Measurements from ENCODE around the gene DYNLT4.
"Not testable (repeated sequence)": the region's sequence is repeated elsewhere in the genome, so short reads cannot be mapped to it uniquely, and the experiment has no call there.

Gene DYNLT4, protein sequence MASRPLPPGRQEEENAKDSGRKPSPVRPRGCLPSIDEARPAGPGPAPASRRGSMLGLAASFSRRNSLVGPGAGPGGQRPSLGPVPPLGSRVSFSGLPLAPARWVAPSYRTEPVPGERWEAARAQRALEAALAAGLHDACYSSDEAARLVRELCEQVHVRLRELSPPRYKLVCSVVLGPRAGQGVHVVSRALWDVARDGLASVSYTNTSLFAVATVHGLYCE

DNA sequence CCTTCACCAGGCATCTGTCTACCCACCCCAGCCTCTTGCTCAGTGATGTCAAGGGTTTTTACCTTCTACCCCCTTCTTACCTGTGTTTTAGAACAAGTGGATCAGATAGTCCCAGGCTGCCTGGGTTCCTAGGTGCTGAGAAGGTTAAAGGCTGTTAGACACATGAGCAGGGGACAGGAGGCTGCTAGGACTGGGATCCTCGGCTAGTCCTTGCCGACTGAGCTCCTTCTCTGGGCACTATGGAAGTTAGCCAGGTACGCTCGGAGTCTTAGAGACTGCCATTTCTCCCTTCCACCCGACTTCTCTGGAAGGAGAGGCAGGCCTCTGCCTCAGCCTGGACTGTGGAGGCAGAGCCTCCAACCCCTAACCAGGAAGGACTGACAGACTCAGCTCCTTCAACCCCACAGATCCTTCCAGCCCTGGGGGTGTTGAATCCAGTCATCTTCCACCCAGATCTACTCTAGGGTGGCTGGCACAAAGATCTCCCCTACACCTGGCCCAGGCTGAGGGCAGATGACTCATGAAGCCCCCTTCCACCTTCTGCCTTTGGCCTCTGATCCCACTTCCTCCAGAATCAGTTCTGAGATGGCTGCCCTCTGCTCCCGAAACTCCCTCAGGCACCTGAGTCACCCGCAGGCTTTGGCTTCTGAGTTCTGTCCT lies at the start of gene DYNLT4:
Gene DYNLT4, minus strand, starts transcription at position 648 of the 660 bp plus-strand sequence. CDS start 683 bp downstream, outside the sequence.
- DNase-seq = no peak

DNA sequence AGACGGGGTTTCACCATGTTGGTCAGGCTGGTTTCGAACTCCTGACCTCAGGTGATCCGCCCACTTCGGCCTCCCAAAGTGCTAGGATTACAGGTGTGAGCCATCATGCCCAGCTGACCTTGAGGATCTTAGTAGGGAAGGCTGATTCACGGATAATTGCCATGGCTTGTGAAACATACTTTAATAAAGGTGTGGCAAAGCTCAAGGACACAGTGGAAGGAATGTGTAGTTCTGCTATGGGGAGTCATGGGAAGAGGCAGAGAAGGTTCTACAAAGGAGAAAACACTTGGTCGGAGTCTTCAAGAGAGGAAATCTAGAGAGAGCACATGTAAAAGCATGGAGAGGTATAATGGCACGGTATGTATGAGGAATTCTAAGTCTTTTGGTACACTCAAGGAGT lies 48.6 kb upstream of the DYNLT4 start:
- no peak for DNase-seq

DNA sequence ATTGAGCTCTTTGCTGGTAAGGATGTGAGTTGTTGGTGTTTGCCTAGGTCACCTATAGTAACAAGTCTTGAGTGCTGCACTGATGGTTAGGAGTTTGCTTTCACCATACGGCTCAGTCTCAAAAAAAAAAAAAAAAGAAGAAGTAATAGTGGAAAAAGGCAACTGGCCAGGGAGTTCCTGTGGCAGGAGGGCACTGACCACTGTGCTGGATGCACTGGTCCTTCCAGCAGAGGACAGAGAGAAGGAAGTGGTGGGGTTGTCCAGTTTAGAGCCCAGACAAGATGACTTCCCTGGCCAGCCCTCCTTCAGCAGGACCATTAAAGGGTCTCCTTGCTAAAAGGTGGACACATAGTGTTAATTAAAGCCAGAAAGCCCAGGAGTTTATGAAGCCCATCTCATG lies 47.8 kb upstream of the DYNLT4 start:
- no peak for DNase-seq

DNA sequence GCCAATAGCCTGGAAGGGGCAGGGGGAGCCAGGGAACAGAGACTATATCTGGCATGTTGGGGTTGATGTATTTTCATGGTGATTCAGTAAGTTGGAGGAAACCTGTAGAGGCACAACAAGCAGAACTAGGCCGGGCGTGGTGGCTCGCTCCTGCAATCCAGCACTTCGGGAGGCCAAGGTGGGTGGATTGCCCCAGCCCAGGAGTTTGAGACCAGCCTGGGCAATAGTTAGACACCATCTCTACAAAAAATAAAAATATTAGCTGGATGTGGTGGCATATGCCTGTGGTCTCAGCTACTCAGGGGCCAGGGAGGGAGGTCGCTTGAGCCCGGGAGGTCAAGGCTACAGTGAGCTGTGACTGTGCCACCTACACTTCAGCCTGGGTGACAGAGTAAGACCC lies 46.0 kb upstream of the DYNLT4 start:
- no peak for DNase-seq

DNA sequence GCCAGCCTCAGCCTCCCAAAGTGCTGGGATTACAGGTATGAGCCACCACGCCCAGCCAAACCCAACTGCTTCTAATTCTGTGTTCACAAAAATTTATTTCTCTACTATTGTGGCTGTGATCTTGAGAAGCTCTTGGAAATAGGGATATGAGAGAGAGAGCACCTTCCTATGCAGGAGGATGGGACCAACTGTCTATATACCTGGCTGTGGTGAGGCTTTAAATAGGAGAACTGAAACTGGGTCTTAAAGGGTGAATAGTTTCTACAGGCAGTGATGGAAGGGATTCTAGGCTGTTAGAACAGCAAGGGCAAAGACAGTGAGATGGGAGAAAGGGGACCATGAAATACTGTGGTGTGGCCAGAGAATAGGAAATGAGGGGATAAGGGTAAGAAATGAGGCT lies 44.2 kb upstream of the DYNLT4 start:
- DNase-seq = no peak

DNA sequence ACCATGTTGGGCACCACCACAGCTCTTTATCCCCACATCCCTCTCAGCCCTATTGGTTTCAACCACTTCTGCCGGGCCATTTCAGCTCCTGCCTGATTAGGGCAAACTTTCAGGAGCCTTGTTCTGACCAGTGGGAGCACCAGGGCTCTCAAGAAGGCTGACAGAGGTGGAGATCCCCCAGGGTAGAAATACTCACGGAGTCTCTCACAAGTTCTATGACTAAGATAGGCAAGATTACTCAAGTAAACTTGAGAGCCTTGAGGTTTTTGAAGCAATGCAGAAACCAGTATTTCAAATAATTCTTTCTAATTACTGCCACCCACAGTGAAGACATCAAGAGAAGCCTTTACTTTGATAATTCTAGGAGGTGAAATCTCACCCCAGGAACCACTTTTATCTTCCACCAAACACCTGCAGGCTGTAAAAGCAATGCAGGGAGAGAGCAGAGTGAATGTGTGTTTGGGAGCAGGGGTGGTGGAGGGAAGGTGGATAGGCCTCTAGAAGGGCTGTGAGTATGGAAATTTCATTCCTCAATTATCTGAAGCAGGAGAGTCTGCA lies 42.5 kb upstream of the DYNLT4 start:
- DNase-seq = no peak

DNA sequence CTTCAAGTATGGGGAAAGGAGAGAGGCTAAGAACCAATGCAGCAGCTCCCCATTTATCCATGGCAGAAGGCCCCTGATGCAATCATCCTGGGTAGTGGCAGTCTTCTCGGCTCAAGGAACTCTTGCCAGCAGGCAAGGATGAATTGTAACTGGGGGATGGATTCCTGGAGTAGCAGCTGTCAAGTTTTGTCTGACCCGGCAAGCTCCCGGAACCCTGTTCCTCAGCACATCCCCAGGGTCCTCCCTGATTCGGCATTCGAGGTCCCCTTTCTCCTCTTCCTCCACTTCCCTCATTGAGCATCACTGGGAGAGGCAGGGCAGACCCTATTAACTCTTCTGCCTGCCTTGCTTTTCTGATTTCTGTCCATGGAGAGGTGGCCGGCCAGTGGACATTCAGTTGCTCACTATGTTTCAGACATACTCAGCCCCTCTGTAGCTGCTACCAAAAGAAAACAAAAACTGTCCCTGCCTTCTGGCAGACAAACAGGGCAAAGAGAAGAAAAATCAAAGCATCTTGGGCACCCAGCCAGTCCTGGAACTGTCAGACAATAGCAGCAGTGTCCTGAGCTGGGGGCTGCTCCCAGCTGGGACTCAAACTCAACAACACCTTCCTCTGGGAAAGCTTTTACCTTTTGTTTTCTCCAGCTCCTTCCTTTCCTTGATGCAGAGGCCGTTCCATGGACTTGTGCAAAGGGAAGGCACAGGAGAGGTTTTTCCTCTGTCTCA lies 41.5 kb upstream of the DYNLT4 start:
- DNase-seq = no peak

DNA sequence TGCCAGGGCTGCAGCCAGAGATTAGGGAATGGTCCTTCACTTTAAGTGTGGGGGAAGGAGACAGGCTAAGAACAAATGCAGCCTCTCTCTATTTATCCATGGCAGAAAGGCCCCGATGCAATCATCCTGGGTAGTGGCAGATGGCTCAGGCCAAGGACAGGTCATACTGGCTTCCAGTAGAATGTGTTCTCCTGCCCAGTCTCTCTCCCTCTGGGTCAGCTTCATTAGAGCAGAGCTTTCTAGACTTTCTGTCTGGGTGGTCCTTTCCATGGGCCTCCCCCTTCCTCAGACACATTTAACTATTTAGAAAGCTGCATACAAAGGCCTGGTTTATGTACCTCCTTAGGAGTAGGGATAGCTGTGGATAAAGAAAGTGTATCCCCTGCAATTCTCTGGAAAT lies 40.7 kb upstream of the DYNLT4 start:
- no peak for DNase-seq

DNA sequence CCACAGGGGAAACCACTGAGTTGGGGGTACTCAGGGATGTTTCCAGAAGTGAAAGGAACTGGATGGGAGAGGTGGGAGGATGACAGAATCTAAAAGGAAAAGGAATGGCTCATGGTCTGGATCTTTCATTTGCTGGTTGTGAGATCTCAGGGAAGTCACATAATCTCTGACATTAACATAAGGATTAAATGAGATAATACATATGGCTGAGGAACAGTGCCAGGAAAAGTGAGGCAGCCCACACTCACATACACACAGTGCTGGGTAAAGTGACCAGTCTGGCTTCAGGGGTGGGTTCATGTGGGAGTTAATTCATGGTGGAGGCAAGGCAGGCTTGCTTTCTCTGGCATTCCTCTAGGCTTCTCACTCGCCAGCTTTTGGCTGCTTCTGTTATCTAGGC lies 39.8 kb upstream of the DYNLT4 start:
- DNase-seq = no peak

DNA sequence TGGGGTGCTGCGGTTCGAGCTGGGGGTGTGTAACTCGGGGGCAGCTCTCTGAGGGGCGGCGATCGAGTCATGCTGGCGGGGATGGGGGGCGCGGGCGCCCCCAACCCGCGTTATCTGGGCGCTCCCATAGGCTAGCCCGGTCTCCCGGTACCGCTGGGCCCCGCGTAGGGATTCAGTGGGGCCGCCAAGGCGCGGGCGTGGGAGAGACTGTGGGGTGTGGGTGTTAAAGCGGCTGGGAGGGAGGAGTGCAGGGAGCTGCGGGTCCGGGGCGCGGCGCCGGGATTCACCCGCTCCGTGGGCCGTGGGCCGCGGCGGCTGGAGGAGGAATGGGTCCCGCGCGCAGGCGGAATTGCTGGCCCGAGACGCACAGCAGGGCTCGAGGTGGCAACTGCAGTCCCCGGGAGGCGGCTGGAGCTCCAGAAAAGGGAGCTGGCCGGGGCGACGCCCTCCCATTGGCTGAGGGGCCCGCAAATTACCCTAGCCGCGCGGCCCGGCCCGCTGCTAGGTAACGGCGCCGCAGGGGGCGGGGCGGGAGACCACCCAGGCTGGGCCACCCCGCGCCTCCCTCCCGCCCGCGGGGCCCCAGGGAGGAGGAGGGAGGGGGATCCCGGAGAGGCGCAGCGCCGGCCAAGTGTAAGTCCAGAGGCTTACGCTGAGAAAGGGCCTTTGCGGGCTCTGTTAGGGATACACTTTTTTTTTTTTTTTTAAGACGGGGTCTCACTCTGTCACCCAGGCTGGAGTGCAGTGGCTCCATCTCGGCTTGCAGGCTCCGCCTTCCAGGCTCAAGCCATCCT lies 35.9 kb upstream of the DYNLT4 start, which contains the start of gene PTCH2:
Gene PTCH2, minus strand, starts transcription at position 392 of the 794 bp plus-strand sequence. Its CDS starts 321 bp downstream, at position 71.
- DNase-seq = peak; percentile 60

DNA sequence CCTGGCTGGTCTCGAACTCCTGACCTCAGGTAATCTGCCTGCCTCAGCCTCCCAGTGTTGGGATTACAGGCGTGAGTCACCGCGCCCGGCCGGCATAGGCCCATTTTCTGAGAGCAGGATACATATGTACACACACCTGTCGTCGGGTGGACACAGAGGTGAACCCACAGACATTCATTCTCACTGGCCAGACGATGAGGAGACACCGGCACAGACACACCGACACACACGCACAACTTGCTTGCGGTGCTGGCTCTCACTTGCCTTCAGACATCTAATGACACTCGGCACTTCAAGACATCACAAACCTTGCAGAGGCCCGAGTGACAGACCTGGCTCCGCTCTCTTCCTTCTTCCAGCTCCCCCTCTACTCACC lies 35.3 kb upstream of the DYNLT4 start:
- DNase-seq = no peak

DNA sequence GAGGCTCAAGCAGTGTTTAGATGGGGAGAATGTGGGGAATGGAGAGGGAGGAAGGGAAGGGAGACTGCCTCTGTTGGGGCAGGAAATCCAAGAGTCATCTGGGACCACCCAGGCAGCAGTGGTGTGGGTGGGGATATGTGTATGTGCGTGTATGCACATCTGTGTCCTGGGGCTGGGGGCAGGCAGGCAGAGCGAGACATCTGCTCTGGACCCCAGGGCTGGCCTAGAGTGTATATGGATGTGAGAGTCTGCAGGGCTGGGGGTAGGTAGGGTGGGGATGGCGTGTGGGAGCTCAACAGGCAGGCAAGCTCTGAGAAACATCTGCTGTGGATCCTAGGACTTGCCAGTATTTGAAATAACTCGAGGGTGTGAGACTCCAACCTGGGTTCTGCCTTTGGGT lies 32.4 kb upstream of the DYNLT4 start:
- peak; percentile 11 for DNase-seq

DNA sequence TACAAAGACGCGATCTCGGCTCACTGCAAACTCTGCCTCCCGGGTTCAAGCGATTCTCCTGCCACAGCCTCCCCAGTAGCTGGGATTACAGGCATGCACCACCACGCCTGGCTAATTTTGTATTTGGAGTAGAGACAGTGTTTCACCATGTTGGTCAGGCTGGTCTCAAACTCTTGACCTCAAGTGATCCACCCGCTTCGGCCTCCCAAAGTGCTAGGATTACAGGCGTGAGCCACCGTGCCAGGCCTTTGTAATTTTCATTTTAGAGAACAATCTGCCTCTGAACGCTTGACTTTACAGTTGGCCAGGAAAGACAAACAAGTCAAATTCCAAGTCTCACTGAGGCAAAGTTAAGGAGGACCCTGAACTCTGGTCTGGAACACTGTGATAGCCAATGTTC lies 31.1 kb upstream of the DYNLT4 start:
- DNase-seq = not testable (repeated sequence)

DNA sequence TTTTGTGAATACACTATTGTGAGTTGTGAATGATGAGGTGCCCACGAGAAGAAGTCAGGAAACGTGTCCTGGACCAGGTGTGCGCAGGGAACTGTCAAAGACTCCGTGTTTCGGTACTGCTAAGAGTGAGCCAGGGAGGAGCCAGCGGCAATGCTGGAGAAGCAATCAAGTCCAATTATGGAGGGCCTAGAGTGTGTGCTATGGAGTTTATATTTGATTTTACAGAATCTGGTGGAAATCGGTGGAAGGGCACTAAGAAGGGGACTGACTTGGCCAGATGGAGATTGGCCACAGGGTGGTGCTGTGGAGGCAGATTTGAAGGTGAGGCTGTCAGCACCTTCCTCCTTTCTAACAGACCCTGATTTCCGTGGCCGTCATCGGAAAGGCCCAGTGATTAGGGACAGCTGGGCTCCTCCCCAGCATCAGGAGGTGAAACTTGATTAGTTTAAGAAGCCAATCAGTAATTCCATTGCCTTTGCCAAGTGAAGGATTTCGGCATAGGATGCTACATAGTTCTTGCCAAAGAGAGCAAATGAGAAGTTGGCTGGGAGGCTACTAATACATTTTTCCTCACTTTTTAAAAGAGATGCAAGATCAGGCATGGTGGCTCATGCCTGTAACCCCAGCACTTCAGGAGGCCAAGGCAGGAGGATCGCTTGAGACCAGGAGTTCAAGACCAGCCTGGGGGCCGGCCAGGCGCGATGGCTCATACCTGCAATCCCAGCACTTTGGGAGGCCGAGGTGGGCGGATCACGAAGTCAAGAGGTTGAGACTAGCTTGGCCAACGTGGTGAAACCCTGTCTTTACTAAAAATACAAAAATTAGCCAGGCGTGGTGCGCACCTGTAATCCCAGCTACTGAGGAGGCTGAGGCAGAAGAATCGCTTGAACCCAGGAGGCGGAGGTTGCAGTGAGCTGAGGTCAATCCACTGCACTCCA lies 28.9 kb upstream of the DYNLT4 start:
- peak; percentile 88 for DNase-seq

DNA sequence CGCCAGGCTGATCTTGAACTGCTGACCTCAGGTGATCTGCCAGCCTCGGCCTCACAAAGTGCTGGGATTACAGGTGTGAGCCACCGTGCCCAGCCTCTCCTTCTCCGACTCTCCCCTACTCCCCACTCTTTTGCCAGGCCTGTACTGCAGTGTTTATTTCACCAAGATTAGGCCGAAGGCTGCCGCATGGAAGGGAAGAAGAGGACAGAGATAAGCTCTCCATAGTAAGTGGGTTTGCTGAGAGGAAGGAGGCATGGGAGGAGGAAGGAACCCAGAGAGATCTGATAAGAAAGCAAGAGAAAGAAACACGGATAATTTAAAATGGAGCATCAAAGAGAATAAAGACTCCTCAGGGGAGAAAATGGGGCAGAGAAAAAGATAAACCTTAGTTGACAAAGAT lies 27.2 kb upstream of the DYNLT4 start:
- no peak for DNase-seq

DNA sequence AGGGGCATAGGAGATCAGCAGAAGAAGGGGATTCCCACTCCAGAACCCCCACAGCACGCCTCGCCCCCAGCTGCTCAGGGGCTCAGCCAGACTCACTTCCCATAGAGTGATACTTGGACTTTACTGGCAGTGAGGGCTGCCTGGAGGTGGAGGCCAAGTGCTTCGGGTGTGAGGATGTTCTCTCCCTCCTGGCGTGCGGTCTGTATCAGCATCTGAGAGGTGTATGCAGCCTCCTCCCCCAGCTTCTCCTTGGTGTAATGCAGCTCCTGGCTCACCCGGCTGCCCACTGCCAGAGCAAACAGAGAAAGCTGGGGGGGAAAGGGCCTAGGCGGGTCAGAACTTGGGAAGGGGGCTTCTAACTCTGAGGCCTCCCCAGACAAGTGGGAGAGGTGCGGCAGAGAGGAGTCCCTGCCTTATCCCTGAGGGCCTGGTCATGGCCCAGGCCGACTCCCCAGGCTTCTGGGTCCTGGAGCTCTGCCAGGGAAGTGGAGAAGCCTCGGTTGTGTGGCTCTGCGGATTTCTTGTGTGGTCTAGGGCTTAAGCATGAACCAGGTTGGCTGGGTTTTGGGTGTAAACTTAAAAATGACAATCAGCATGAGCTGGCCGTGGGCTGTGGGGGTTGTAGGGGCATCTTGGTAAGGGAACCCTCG lies 25.0 kb upstream of the DYNLT4 start:
- no peak for DNase-seq

DNA sequence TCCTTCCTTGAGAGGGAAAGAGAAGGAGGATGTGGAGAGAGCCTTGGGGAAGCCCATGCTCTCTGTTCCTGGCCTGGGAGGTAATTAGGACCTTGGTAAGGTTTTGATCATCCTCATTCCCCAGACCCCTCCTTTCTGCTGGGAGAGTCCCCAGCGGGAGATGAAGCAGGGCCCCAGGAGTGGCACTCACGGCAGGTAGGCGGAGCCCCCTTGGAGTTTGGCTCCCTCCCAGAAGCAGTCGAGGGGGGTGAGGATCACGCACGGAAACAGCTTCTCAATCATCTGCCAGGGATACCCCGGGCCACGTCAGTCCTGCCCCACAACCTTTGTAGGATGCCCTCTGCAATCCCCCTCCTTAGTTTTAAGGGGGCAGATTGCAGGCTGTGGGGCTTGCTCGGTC lies 24.4 kb upstream of the DYNLT4 start:
- no peak for DNase-seq

DNA sequence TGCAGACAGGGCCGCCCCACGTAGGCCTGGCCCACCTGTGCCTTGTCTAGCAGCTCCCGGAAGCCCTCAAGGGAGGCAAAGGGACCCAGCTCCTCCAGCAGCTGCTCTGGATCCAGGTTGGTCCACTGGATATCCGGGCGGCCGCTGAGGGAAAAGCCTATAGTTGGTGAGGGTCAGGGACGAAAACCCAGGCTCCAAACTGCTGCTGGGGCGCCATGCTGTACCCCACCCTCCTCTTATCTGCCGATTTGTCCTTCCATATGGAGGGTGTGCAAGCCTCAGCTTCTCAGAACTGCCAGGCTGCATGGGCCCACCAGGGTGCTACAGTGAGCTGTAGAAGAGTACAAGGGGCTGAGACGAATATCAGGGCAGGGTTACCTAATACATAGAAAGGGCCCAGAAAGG lies 23.8 kb upstream of the DYNLT4 start:
- DNase-seq = no peak

DNA sequence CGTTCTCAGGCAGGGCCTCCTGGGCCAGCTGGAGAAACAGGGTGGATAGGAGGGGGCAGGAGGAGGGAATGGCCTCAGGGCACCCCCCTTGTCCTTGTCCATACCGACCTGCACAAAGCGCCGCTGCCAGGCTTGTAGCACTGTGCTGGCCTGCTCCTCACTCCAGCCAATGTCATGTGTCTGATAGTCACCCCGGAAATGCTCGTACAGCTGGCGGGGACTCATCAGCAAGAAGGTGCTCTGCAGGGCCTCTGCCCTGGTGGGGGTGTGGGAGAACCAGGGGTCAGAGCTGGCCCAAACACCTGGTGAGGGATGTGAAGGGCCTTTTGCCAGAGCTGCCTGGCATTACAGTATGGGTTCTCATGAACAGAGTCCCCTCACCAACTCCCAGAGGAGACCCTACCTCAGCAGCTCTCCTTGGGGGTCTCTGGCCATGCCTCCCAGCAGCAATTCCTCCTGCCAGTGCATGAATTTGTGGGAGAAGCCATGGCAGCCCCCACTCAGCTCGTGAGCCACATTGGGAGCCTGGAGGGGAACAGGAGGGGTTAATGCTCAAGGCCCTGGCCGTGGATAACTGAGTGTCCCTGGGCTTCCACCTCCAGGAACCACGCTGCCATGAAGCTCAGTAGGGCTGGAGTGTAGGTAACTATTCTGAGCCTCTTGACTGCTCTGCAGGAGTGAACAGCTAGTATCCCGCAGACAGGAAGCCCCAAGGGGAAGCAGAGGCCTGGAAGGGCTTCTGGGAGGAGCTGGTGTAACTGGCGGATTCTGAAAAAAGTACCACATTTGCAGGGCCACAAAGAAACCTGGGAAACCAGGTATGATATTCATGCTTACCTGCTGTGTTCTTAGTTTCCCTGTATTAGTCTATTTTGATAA lies 22.6 kb upstream of the DYNLT4 start:
- no peak for DNase-seq

DNA sequence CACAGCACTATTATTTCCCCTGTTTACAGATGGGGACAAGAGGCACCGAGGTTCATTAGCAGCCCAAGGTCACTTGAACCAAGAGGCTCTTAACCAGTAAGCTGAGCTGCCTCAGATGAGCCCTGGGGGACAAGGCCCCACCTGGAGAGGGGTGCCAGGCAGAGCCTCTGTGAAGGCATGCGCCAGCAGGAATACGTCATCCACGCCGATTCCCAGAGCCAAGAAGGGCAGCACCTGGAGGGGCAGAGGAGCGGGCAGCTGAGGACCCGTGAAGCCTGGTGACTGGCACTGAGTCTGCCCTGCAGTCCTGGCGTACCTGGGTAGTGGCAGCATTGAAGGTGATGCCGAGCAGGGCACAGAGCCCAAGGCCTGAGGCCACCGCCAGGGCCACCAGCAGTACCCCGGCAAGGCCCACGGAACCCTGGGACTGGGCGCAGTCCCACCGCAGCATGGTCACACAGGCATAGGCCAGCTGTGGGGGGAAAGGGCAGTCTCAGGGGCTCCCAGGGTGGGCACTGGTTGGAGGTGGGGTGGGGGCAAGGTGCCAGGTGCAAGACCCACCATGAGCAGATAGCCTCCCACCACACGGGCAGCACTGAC lies 21.8 kb upstream of the DYNLT4 start:
- no peak for DNase-seq

Measured in NCI-H1694 (cell line).